ENCODE data around the gene NAALADL1. TPM values are rescaled to one million over a fixed set of nuclear protein-coding genes. Genes with fewer than 3 reads are reported as not detected.

Gene NAALADL1
- total RNA-seq, 2 donors from 2014 or later, result 12.5 to 16.0 TPM

Other genes with a start within 250 kb of the NAALADL1 start
- gene MEN1, start 248.0 kb downstream of the NAALADL1 start, total RNA-seq, result 10 to 100 TPM; 25.8 to 27.0 TPM
- 1 to 10 TPM; 4.0 to 7.7 TPM for gene CDC42BPG, start 213.9 kb downstream of the NAALADL1 start, total RNA-seq
- gene EHD1, start 179.9 kb downstream of the NAALADL1 start, total RNA-seq, result 100 to 1,000 TPM; 184 to 212 TPM
- gene ATG2A, start 141.3 kb downstream of the NAALADL1 start, total RNA-seq, result 100 to 1,000 TPM; 161 to 226 TPM
- gene PPP2R5B, start 133.9 kb downstream of the NAALADL1 start, total RNA-seq, result 10 to 100 TPM; 21.5 to 25.3 TPM
- not detected for gene GPHA2, start 122.7 kb downstream of the NAALADL1 start, total RNA-seq
- not detected for gene MAJIN, start 86.4 kb downstream of the NAALADL1 start, total RNA-seq
- not detected for gene BATF2, start 61.6 kb downstream of the NAALADL1 start, total RNA-seq
- 10 to 100 TPM; 17.2 to 21.6 TPM for gene ARL2, start 44.4 kb downstream of the NAALADL1 start, total RNA-seq
- 10 to 100 TPM; 19.7 to 20.8 TPM for gene SNX15, start 31.1 kb downstream of the NAALADL1 start, total RNA-seq
- 1 to 10 TPM; 1.9 to 3.9 TPM for gene SAC3D1, start 17.3 kb downstream of the NAALADL1 start, total RNA-seq
- gene CDCA5, start 25.5 kb upstream of the NAALADL1 start, total RNA-seq, result under 1 TPM; 0.37 to 0.90 TPM
- gene ZFPL1, start 25.7 kb upstream of the NAALADL1 start, total RNA-seq, result 10 to 100 TPM; 40.7 to 50.2 TPM
- 100 to 1,000 TPM; 181 to 217 TPM for gene VPS51, start 37.7 kb upstream of the NAALADL1 start, total RNA-seq
- gene TM7SF2, start 53.3 kb upstream of the NAALADL1 start, total RNA-seq, result 10 to 100 TPM; 15.2 to 18.5 TPM
- gene ZNHIT2, start 59.1 kb upstream of the NAALADL1 start, total RNA-seq, result 1 to 10 TPM; 7.5 to 8.7 TPM
- 1,000 to 10,000 TPM; 1,401 to 1,408 TPM for gene FAU, start 63.6 kb upstream of the NAALADL1 start, total RNA-seq
- 10 to 100 TPM; 42.8 to 44.8 TPM for gene MRPL49, start 63.8 kb upstream of the NAALADL1 start, total RNA-seq
- 10 to 100 TPM; 80.6 to 81.1 TPM for gene SYVN1, start 76.0 kb upstream of the NAALADL1 start, total RNA-seq
- gene SPDYC, start 111.7 kb upstream of the NAALADL1 start, total RNA-seq, result under 1 TPM in 1 of 2 donors, not detected in 1; 0.68 TPM
- 100 to 1,000 TPM; 154 to 190 TPM for gene CAPN1, start 123.4 kb upstream of the NAALADL1 start, total RNA-seq
- 10 to 100 TPM; 13.0 to 15.4 TPM for gene POLA2, start 203.4 kb upstream of the NAALADL1 start, total RNA-seq